ENCODE data around the gene EHMT1.
"Not testable (repeated sequence)": the region's sequence is repeated elsewhere in the genome, so short reads cannot be mapped to it uniquely, and the experiment has no call there.

The EHMT1 gene

DNA sequence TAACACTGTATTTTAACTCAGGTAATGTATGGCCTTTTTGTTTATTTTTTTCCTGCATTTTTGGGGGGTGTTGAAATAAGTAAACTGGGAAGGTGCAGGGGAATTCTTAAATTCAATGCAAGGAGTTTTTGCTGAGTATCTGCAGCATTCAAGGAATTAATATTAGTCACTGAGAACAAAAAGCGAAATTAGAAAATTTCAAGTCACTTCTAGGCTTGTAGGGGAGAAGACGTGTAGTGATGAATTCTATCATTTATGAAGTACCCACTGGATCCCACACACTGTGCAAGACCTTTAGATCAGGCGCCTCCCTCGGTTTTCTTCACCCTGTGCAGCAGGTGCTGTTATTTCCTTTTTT, 1.2 kb downstream of the EHMT1 start:
- ATAC-seq (no peak), DNase-seq (ENCODE audit: low spot score in 2 of 2) (no peak)
- Mint-ChIP-seq H3K4me1 (peaks cover 34% of the 10 kb centered on the region), H3K4me3 (peak overlapping the region; percentile 79), H3K27ac (peak overlapping the region; percentile 85), H3K9me3 (no peaks in the 10 kb centered on the region), H3K36me3 (peaks cover 66% of the 10 kb centered on the region)

- Mint-ChIP-seq H3K36me3 (peaks cover 68% of the 10 kb centered on the region), H3K27ac (peak overlapping the region; percentile 63), H3K4me3 (peak overlapping the region; percentile 79), H3K9me3 (no peaks in the 10 kb centered on the region), H3K4me1 (peaks cover 39% of the 10 kb centered on the region)
- DNase-seq (ENCODE audit: low spot score in 2 of 2), result no peak
- no peak for ATAC-seq
These were observed 1.8 kb downstream of the EHMT1 start for GRCh38 chr9:137620581-137620980.

GRCh38 chr9:137621131-137621757, 2.4 kb downstream of the EHMT1 start:
- Mint-ChIP-seq H3K4me1 (peaks cover 42% of the 10 kb centered on the region), H3K36me3 (peaks cover 62% of the 10 kb centered on the region), H3K9me3 (no peaks in the 10 kb centered on the region), H3K27ac (peak overlapping the region; percentile 63), H3K4me3 (peak overlapping the region; percentile 79)
- ATAC-seq (no peak), DNase-seq (ENCODE audit: low spot score in 2 of 2) (no peak)

DNA sequence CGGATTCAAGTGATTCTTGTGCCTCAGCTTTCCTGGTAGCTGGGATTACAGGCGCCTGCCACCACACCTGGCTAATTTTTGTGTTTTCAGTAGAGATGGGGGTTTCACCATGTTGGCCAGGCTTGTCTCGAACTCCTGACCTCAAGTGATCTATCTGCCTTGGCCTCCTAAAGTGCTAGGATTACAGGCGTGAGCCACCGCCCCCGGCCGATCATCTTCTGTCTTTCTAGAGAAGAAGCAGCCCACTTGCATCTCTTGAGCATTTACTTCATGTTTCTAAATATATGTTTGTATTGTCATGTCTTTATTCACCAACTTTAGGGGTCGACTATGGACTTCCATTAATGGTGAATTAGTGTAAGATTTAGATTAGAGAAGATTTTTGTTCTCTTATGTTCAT, 3.4 kb downstream of the EHMT1 start:
- Mint-ChIP-seq H3K27ac (peak overlapping the region; percentile 26), H3K4me1 (peaks cover 44% of the 10 kb centered on the region), H3K36me3 (peaks cover 55% of the 10 kb centered on the region)
- DNase-seq (ENCODE audit: low spot score in 2 of 2); H3K4me3 Mint-ChIP-seq; ATAC-seq; H3K9me3 Mint-ChIP-seq: not testable (repeated sequence)

- Mint-ChIP-seq H3K9me3 (no peaks in the 10 kb centered on the region), H3K27ac (no peak overlapping the region), H3K4me1 (peaks cover 41% of the 10 kb centered on the region), H3K4me3 (no peak overlapping the region), H3K36me3 (peaks cover 48% of the 10 kb centered on the region)
- ATAC-seq (no peak), DNase-seq (ENCODE audit: low spot score in 2 of 2) (no peak)
These were observed 7.7 kb downstream of the EHMT1 start for GRCh38 chr9:137626464-137626863.

DNA sequence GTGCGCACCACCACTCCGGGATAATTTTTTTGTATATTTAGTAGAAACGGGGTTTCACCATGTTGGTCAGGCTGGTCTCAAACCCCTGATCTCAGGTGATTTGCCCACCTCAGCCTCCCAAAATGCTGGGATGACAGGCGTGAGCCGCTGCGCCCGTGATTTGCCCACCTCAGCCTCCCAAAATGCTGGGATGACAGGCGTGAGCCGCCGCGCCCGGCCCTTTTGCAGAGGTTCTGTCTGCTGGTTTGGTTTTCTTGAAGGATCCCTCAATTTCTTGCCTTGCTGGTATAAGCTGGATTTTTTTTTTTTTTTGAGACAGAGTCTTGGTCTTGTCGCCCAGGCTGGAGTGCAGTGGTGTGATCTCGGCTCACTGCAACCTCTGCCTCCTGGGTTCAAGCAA, 8.6 kb downstream of the EHMT1 start:
- H3K4me1 Mint-ChIP-seq, result peaks cover 50% of the 10 kb centered on the region
- peaks cover 43% of the 10 kb centered on the region for H3K36me3 Mint-ChIP-seq
- H3K27ac Mint-ChIP-seq; ATAC-seq; DNase-seq (ENCODE audit: low spot score in 2 of 2); H3K4me3 Mint-ChIP-seq; H3K9me3 Mint-ChIP-seq: not testable (repeated sequence)

- peaks cover 28% of the 10 kb centered on the region for H3K36me3 Mint-ChIP-seq
- peaks cover 67% of the 10 kb centered on the region for H3K4me1 Mint-ChIP-seq
- H3K9me3 Mint-ChIP-seq, result no peaks in the 10 kb centered on the region
- no peak for DNase-seq (ENCODE audit: low spot score in 2 of 2)
- peak overlapping the region; percentile 0 for H3K4me3 Mint-ChIP-seq
- H3K27ac Mint-ChIP-seq, result peak overlapping the region; percentile 16
- ATAC-seq, result no peak
These were observed 11.3 kb downstream of the EHMT1 start for GRCh38 chr9:137630126-137630525.

GRCh38 chr9:137630679-137631078, 11.9 kb downstream of the EHMT1 start:
- DNase-seq (ENCODE audit: low spot score in 2 of 2) (no peak), ATAC-seq (no peak)
- H3K9me3 Mint-ChIP-seq, result no peaks in the 10 kb centered on the region
- peaks cover 24% of the 10 kb centered on the region for H3K36me3 Mint-ChIP-seq
- H3K4me1 Mint-ChIP-seq, result peaks cover 62% of the 10 kb centered on the region
- H3K4me3 Mint-ChIP-seq, result peak overlapping the region; percentile 0
- H3K27ac Mint-ChIP-seq, result peak overlapping the region; percentile 16

GRCh38 chr9:137631345-137632229, 12.8 kb downstream of the EHMT1 start:
- no peaks in the 10 kb centered on the region for H3K9me3 Mint-ChIP-seq
- peaks cover 24% of the 10 kb centered on the region for H3K36me3 Mint-ChIP-seq
- peak overlapping the region; percentile 77 for H3K27ac Mint-ChIP-seq
- DNase-seq (ENCODE audit: low spot score in 2 of 2) (no peak), ATAC-seq (no peak)
- H3K4me1 Mint-ChIP-seq, result peaks cover 56% of the 10 kb centered on the region
- H3K4me3 Mint-ChIP-seq, result no peak overlapping the region

GRCh38 chr9:137632230-137633161, 13.7 kb downstream of the EHMT1 start:
- Mint-ChIP-seq H3K36me3 (peaks cover 24% of the 10 kb centered on the region), H3K4me1 (peaks cover 54% of the 10 kb centered on the region), H3K4me3 (no peak overlapping the region), H3K27ac (peak overlapping the region; percentile 77), H3K9me3 (no peaks in the 10 kb centered on the region)
- ATAC-seq (no peak), DNase-seq (ENCODE audit: low spot score in 2 of 2) (no peak)

DNA sequence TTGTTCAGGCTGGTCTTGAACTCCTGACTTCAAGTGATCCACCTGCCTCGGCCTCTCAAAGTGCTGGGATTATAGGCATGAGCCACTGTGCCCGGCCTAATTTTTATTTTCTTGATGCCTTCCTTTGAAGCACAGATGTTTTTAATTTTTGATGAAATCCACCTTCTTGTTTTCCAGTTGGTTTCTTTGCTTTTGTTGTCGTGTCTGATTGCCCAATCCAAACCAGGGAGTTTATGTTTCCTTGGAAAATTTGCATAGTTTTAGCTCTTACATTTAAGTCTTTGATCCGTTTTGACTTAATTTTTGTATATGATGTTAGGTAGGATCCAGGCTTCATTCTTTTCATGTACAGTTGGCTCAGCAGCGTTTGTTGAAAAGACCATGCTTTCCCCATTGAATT, 15.2 kb downstream of the EHMT1 start:
- Mint-ChIP-seq H3K4me3 (no peak overlapping the region), H3K36me3 (peaks cover 24% of the 10 kb centered on the region), H3K27ac (peak overlapping the region; percentile 34), H3K9me3 (no peaks in the 10 kb centered on the region), H3K4me1 (peaks cover 51% of the 10 kb centered on the region)
- DNase-seq (ENCODE audit: low spot score in 2 of 2) (no peak), ATAC-seq (no peak)

GRCh38 chr9:137638680-137639079, 19.9 kb downstream of the EHMT1 start:
- Mint-ChIP-seq H3K4me1 (peaks cover 51% of the 10 kb centered on the region), H3K27ac (peak overlapping the region; percentile 74)
- no peak for ATAC-seq

DNA sequence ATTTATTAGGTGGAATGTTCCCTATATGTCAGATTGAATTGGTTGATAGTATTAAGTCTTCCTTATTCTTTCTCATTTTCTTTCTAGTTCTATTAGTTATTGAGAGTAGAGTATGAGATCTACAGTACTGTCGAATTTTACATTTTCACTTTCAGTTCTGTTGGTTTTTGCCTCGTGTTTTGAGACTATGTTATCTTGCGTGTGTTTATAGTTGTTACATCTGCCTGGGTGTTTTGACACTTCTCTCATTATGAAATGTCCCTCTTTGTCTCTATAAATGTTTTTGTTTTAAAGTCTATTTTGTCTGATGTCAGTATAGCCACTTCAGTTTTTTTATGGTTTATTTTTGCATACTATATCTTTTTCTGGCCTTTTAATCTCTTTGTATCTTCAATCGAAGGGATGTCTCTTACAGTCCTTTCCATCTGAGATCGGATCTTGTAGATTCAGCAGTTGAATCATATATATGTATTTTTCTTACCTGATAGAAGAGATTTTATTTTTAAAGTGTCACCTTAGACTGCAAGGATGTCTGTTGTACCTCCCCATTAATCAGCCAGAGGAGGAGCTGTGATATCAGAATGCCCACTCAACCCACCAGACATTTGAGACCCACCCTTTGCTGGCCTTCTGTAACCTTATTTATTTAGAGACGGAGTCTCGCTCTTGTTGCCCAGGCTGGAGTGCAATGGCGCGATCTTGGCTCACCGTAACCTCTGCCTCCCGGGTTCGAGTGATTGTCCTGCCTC, 20.7 kb downstream of the EHMT1 start:
- DNase-seq (ENCODE audit: low spot score in 2 of 2) (no peak), ATAC-seq (peak; percentile 85)
- no peaks in the 10 kb centered on the region for H3K9me3 Mint-ChIP-seq
- H3K36me3 Mint-ChIP-seq, result peaks cover 49% of the 10 kb centered on the region
- H3K4me3 Mint-ChIP-seq, result peak overlapping the region; percentile 54
- H3K4me1 Mint-ChIP-seq, result peaks cover 47% of the 10 kb centered on the region
- peak overlapping the region; percentile 74 for H3K27ac Mint-ChIP-seq

More at GRCh38 chr9:137638680-137639079, 19.9 kb downstream of the EHMT1 start:
- Mint-ChIP-seq H3K4me3 (peak overlapping the region; percentile 54), H3K9me3 (no peaks in the 10 kb centered on the region), H3K36me3 (peaks cover 45% of the 10 kb centered on the region)
- DNase-seq (ENCODE audit: low spot score in 2 of 2), result no peak

DNA sequence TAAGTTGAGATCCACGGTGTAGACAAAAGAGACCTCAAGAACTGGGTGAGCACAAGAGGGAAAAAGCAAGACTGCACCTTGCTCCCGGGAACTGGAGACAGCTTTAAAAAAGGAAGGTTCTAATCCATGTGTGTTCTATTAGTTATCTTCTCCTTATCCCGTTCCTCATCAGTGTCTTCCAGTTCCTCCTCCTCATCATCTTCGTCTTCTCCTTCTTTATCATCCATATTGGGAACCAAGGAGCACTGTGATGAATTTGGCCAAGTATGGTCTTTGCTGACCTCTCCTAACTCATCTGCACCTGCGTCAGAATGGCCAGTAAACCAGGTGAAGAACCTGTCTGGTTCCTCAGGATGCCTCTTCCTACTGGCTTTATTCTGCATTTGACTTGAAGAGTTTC, 22.1 kb downstream of the EHMT1 start:
- no peak for ATAC-seq
- Mint-ChIP-seq H3K27ac (peak overlapping the region; percentile 74), H3K4me3 (no peak overlapping the region), H3K4me1 (peaks cover 46% of the 10 kb centered on the region), H3K36me3 (peaks cover 50% of the 10 kb centered on the region), H3K9me3 (no peaks in the 10 kb centered on the region)
- no peak for DNase-seq (ENCODE audit: low spot score in 2 of 2)
